ENCODE data around the gene ECT2.
"Not testable (repeated sequence)": the region's sequence is repeated elsewhere in the genome, so short reads cannot be mapped to it uniquely, and the experiment has no call there.

ECT2 gene

DNA sequence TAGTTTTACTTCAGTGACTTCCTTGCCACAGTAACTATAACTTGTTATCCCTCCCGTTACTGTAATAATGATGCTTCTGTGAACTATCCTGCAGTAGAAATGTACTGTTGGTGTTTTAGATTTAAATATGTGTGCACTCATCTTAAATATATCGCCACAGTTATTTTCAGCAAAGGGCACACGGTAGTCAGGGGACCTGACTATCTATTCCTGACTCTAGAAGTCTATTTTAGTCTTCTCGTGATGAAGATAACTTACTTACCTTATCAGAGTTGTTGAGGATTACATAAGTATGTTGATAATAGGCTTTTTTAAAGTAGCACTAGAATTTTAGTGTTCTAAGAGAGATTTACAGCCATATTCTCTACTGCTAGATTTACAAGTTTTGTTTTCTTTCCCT, 65.3 kb downstream of the ECT2 start:
- DNase-seq: no peak

DNA sequence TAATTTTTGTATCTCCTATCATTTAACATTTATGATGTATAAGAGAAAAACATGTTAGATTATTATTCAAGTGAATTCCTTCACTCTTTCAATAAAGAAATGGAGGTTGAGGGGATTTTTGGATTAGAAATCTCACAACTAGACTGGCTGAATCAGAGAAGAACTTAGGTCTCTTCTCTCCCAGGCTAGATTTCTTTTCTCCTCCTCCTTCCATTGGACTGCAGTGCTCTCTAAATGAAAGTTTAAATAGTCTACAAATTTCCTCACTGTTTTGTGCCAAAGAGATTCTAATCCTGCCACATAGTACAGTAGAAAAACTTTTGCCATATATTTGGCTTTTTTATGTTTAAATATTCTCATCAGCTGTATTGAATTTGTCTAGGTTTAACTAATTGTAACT, 65.8 kb downstream of the ECT2 start:
- no peak for DNase-seq

DNA sequence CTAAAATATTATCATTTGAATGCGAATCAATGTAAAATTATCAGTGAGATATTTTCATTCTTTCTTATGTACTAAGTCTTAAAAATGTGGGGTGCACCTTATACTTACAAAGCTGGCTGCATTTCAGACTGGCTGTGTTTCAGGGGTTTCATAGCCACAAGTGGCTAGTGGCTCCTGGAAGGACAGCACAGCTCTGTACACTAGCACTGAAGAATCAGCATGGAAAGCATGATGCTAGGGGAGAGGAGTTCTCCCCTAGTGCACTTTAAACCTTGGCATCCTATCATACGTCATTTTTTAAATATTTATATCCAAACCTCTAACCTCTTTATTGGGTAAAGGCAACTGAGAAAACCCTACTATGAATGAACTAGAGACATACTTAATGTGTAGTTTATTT, 66.4 kb downstream of the ECT2 start:
- no peak for DNase-seq

DNA sequence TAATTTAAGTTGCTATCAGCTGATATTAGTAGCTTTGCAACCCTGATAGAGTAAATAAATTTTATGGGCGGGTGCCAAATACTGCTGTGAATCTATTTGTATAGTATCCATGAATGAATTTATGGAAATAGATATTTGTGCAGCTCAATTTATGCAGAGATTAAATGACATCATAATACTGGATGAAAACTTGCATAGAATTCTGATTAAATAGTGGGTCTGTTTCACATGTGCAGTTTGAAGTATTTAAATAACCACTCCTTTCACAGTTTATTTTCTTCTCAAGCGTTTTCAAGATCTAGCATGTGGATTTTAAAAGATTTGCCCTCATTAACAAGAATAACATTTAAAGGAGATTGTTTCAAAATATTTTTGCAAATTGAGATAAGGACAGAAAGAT, 70.0 kb downstream of the ECT2 start:
- DNase-seq: no peak

DNA sequence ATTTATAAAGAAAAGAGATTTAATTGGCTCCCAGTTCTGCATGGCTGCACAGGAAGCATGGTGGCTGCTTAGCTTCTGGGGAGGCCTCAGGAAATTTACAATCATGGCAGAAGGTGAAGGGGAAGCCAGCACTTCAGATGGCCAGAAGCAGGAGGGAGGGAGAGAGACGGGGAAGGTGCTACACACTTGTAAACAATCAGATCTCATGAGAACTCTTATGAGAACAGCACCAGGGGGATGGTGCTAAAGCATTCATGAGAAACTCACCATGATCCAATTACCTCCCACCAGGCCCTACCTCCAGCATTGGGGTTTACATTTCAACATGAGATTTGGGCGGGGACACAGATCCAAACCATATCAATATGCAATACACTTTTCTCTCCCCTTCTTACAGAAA, 73.7 kb downstream of the ECT2 start:
- DNase-seq: no peak

DNA sequence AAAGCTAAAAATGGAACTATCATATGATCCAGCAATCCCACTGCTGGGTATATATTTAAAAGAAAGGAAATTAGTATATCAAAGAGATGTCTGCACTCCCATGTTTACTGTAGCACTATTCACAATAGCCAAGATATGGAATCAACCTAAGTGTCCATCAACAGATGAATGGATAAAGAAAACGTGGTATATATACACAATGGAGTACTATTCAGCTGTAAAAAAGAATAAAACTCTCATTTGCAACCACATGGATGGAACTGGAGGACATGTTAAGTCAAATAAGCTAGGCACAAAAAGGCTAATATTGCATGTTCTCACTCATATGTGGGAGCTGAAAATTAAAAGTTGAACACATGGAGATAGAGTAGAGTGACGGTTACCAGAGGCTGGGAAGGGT, 76.7 kb downstream of the ECT2 start:
- DNase-seq: not testable (repeated sequence)

DNA sequence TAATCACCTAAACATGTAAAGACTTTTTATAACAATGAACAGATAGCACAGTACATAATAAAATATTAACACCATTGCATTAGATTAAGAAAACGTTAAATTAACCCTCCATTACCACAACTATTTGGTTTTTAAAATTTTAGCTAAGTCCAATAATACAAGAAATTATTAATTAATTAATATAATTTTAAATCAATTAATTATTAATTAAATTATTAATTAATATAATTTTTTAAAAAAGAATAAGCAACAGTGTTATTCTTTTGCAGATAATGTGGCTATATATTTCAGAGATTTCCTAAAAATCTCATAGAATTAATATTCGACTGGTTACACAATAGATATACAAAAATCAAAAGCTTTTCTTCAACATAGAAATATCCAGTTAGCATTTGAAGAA, 82.5 kb downstream of the ECT2 start:
- DNase-seq: no peak

DNA sequence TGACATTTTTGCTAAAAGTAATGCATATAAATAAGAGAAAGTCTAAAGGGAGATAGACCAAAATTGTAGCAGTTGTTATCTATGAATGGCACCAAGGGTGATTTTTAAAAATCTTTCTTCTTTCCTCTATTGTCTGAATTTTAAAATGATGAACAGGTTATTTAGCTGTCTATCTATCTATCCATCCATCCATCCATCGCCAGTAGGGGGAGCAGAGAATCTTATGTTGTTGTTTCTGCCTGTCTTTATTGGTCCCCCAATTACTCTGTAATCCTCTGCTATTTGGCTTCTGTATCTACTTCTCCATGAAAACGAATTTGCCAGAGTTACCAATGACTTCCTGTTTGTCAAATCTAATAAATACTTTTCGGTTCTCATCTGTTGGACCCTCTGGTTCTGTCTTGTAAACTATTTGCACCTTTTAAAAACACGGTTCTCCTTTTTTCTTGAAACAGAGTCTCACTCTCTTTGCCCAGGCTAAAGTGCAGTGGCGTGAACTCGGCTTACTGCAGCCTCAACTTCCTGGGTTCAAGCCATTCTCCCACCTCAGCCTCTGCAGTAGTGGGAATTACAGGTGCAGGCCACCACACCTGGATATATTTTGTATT, 86.0 kb downstream of the ECT2 start:
- peak; percentile 60 for DNase-seq

DNA sequence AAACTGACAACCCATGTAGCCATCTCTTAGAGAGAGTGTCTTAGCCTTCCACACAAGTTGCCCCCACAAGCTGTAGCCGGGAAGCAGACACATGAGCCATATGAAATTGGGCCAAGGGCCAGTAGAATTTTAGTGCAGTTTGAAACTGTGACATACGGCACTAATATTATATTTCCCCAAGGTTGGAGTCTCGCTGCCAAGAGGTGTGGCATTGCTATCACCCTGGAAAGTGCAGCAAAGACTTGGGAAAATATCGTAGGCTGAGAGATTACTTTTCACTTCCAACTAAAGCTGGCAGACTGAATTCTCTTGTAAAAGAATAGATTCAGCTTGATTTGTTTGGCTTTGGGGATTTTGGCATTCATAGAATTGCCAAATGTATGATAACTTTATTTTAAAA, 89.2 kb downstream of the ECT2 start:
- no peak for DNase-seq

DNA sequence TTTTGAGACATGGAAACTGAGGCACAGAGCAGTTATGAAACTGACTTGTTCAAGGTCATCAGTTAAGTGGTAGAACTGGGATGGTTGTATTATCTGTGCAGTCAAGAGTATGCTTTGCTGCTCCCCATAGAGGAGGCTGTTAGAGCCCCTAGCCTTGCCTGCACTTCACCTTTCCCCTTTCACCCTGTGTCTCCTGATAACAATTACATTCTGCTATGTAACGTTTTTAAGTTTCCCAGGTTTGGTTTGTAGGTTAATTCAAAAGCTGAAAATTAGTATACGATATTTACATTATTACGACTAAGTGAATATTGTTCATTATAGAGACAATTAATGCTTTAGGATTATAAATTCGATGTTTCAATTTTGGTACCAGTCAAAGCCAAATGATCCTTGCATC, 89.9 kb downstream of the ECT2 start:
- DNase-seq: no peak

DNA sequence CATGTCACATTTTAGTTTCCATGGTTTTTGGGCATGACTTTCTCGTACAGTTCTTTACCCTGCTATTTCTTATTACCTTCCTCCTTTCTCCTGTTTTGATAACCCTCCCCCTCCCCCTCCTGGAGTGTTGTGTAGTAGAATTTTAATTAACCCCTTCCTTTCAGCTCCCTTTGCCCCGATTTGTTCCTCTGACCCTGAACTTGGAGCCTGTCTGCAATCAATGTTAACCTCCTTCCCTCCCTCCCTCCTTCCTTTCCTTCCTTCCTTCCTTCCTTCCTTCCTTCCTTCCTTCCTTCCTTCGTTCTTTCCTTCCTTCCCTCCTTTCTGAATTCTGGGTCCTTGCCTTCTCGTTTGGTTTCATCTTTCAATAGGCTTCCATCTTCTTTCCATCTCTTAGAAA, 90.4 kb downstream of the ECT2 start:
- no peak for DNase-seq

DNA sequence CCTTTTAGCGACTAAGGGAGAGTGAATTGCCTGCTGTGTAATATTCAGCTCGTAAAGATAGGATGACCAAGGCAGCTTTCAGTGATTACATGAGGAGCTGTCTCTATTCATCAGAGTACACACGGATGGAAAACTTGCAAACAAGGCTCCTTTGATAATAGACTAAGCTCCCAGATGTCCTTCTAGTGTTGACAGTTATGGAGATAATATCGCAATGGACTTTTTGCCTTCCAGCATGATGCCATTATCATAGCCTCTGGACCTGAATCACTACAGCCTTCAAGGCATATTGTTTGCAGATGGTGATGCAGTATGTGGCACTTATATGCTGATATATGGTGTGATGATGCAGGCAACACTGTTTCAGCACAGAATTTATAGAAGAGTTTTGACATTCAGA, 93.9 kb downstream of the ECT2 start:
- DNase-seq: no peak

DNA sequence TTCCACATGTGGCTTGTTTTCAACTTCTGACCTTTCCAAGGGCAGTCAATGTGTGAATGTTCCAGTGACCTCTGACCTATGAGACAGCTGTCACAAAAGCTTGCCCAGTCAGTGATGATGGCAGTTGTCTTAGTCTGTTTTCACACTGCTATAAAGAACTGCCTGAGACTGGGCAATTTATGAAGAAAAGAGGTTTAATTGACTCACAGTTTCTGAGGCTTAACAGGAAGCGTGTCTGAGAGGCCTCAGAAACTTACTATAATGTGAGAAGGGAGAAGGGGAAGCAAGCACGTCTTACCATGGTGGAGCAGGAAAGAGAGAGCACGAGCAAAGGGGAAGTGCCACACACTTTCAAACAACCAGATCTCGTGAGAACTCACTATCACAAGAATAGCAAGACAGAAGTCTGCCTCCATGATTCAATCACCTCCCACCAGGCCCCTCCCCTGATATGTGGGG, 95.6 kb downstream of the ECT2 start:
- DNase-seq: no peak

DNA sequence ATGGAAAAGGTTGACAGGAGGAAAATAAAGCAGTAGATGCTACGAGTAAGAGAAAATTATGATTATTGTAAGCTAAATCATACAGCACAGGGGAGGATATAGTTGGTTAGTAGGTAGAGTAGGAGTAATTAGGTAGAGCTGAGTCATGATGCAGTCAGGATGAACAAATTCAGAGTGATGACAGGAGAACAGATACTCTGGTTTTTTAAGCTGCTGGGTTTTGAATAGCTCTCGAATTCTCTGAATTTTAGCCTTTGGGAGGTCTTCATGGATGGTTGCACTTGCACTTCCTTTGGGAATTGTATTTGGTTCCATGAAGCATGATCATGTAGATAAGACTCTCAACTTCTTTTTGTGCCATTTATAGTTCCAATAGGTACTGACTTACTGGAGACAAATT, 96.2 kb downstream of the ECT2 start:
- DNase-seq: no peak

DNA sequence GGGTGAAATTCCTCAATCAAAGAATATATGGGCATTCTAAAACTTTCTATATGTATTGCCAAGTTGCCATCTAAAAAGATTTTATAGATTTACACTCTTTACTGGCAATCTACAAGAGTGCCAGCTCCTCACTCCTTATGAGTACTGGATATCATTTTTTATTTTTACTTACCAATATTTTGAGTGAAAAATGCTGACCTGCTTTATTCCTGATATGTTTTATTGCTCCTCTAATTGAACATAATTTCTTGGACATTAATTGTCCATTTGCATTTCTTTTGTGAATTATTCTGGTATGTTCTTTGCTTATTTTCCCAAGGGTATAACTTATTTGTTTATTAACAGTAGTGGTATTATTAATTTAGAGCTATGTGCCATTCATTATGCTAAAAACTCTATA, 96.8 kb downstream of the ECT2 start:
- DNase-seq: no peak

DNA sequence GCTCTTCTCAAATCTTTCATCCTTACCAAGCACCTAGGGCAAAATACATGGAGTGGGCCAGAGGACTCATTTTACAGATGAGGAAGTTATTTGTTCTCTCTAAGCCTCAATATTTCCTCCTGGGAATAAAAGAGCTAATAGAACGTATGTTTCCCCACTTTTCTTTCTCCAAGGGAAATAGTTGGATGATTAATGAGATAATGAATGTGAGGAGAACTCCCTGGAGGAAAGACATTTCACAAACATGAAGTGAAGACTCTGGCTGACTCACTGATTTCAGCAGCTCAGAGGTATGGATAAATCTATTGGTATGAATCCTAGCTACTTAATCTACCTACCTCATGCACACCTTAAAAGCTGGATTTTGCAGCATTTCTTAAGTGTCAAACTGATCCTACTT, 98.4 kb downstream of the ECT2 start:
- no peak for DNase-seq

DNA sequence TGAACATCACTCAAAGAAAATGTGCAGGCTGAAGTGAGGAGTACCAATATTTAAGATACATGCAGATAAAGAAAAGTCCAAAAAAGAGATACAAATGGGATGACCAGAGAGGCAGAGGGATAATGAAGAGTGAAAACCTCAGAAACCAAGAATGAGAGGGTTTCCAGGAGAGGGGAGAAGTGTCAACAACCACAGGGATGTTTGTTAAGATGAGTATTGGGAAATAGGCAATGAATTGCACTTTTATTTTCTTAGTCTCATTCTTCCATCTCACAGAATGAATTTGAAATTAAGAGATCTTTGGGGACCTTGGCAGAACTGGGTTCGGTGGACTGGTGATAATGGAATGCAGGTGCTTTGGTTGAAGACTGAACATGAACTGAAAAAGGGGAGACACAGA, 102.5 kb downstream of the ECT2 start:
- no peak for DNase-seq

DNA sequence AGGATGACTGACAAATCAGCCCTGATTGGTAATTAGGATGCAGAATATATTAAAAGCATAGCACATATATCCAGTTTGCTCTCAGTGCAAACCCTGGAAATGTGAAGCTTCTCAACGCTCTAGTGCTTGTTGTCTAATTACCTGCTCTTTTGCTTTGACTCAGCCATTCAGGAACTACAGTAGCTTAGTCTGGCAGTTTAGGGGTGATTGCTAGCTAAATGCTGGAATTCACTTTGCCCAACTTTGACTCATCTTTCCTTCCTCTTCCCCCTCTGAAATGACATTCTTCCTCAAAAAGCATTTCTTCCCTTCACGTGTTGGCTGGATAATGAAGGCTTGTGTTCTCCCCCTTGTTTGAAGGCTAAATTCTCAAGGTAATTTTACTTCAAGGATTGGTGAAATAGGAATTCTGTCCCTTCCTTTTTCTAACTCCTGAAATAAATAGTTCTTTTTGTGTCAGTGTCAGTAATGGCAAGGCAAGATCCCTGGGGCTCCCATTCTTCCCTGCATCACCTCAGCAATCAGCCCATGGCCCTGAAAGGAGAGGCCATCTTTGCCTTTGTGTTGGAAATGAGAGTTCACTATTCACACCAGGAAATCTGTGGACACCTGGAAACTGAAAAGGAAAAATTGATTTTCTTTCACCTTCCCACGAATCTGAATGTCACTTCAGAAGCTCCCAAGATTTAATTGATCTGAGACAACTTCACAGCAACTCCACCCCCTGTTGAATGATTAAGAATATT, 103.6 kb downstream of the ECT2 start:
- DNase-seq: no peak

DNA sequence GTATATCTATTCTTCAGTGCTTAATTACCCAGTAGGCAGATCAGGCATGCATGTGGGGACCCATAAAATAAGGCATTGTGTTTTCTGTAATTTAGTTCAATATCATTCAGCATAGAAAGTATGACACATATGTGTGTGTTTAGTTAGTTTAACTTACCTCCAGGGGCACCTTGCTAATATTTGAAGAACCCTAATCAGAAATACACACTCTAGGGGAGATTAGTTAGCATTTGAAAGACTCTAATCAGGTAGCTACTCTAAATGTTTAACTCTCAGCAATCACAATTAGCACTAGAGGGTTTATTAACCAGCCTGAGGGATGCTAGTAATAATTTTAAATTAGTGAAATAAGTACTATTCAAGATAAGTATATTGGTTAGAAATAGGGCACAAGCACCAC, 104.5 kb downstream of the ECT2 start:
- DNase-seq: no peak

DNA sequence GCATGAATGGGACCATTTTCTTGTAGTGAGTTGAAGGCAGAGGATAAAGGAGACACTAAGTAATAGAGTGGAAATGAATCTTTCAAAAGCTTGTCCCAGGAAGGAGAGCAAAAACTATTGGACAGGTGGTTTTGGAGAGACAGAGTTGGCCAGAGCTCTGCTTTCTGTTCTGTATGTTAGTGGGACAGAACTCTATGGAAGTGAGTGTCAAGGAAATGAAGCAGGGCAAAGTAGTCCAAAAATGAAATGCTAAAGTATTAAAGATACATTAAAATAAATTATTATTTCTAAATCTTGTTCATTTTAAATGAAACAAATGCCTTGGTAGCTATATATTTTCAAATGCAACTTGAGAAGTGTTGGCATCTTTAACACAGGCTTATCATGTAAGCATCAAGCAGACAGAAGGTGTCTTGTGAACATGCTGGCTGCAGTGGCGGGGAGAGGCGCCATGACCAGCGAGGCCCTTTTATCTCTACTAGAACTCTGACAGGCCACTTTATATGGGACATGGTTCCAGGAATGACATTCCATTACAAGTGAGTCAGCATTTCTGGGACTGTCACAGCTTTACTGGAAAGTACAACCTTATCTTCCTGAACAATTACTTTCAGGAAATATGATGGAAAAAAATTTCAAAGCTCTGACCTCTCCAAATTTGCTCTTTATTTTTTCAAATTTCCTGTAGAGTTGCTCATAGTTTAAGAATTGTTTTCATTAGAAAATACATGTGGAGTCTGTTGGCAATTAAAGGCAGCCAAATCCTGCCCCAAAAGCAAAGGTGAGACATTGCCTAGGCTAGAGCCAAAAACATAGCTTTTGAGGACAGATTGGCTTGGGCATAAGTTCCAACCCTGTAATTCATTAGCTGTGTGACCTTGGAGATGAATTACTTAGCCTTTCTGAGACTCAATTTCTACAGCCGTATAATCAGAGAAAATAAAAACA, 106.5 kb downstream of the ECT2 start:
- no peak for DNase-seq

DNA sequence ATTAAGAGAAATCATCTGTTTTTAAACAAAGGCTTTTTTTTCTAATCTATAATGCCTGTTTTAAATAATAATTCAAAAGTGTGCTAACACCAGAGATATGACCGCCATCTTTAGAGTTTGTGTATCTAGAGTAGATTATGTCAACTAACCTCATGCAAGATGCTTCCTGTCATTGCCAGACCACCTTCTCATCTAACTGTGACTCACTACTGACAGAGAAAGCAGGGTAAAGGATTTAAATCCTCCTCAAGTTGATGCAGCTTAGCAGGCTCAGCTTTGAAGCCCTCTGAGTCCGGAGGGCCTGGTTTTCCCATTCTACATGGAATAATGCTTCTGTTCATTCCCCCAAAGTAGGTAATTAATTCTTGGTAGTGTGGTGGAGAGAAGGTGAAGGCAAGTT, 108.5 kb downstream of the ECT2 start:
- DNase-seq: no peak

DNA sequence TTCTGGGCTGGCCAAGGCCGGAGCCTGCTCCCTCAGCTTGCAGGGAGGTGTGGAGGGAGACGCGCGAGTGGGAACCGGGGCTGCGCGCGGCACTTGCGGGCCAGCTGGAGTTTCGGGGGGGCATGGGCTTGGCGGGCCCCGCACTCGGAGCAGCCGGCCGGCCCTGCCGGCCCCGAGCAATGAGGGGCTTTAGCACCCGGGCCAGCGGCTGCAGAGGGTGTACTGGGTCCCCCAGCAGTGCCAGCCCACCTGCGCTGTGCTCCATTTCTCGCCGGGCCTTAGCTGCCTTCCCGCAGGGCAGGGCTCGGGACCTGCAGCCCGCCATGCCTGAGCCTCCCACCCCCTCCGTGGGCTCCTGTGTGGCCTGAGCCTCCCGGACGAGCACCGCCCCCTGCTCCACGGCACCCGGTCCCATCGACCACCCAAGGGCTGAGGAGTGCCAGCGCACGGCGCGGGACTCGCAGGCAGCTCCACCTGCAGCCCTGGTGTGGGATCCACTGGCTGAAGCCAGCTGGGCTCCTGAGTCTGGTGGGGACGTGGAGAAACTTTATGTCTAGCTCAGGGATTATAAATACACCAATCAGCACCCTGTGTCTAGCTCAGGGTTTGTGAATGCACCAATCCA, 116.3 kb downstream of the ECT2 start:
- not testable (repeated sequence) for DNase-seq

DNA sequence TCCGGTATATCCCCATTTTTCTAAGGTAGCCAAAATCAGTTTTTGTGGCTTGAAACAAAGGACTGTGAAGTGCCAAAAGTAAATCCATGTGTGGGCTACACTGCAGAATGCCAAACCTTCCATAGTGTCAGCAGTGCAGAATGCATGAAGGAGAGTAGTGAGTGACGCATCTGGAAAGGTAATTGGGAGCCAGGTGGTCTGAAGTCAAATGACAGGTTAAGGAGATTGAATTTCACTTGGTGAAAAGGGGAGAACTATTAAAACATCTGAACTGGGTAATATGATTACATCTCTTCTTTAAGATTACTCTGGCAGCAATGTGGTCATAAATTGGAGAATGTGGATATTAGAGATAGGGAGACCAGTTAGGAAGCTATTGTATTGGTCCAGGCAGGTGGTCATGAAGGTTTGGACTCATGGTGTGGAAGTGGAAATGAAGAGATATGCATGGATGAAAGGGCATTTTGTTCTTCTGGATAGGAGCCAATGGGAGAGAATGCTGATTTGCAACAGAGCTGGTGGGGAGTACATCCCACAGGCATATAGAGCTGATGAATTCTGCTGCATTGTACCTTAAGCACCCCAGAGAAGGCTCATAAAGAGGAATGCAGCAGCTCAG, 118.2 kb downstream of the ECT2 start:
- peak; percentile 53 for DNase-seq

Measured in NCI-H748 treated with DMSO at 0.1 percent for 48 hours (cell line).